ENCODE measurements around the gene PARK7.

The PARK7 gene

DNA sequence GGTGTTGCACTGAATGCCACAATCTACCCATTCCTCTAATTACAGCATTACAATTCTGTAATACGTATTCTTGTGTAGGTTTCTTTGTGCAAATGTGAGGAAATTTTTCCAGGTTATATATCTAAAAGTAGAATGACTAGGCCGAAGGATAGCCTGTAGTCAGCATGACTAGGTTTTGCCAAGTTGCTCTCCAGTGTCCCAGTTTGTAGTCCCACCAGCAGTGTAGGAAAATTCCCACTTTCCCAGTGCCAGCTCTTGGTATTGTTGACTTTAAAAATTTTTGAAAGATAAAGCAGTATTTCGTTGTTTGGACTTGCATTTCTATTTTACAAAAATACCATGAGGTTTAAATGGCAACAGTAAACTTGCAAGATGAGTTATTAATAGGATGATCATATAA, 3.0 kb downstream of the PARK7 start:
- TF ChIP-seq, protein P1, sequence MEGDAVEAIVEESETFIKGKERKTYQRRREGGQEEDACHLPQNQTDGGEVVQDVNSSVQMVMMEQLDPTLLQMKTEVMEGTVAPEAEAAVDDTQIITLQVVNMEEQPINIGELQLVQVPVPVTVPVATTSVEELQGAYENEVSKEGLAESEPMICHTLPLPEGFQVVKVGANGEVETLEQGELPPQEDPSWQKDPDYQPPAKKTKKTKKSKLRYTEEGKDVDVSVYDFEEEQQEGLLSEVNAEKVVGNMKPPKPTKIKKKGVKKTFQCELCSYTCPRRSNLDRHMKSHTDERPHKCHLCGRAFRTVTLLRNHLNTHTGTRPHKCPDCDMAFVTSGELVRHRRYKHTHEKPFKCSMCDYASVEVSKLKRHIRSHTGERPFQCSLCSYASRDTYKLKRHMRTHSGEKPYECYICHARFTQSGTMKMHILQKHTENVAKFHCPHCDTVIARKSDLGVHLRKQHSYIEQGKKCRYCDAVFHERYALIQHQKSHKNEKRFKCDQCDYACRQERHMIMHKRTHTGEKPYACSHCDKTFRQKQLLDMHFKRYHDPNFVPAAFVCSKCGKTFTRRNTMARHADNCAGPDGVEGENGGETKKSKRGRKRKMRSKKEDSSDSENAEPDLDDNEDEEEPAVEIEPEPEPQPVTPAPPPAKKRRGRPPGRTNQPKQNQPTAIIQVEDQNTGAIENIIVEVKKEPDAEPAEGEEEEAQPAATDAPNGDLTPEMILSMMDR (IDR thresholded peaks at IDR 0.05; ENCODE audit: extremely low read depth, missing control alignments) = no peak
- DNase-seq (ENCODE audit: low spot score) = no peak

DNA sequence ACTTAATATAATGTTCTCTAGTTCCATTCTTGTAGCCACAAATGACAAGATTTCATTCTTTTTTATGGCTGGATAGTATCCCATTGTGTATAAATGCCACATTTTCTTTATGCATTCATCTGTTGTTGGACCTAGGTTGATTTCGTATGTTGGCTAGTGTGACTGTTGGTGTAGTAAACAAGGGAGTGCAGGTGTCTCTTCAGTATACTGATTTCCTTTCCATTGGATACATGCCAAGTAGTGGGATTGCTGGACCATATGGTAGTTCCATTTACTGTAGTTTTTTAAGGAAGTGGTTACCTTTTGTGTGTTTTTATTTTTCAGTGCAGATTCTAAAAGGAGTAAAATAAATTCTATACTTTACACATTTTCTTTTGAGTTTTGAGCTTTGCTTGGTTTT, 5.7 kb downstream of the PARK7 start:
- TF ChIP-seq, protein P1 (IDR thresholded peaks at IDR 0.05; ENCODE audit: extremely low read depth, missing control alignments) = no peak
- no peak for DNase-seq (ENCODE audit: low spot score)

GRCh38 chr1:7967651-7968050, 6.1 kb downstream of the PARK7 start:
- TF ChIP-seq, protein P1 (IDR thresholded peaks at IDR 0.05; ENCODE audit: extremely low read depth, missing control alignments) = no peak
- DNase-seq (ENCODE audit: low spot score) = no peak

- no peak for DNase-seq (ENCODE audit: low spot score)
- TF ChIP-seq, protein P1 (IDR thresholded peaks at IDR 0.05; ENCODE audit: extremely low read depth, missing control alignments) = no peak
These were observed 8.7 kb downstream of the PARK7 start for GRCh38 chr1:7970246-7970645.

DNA sequence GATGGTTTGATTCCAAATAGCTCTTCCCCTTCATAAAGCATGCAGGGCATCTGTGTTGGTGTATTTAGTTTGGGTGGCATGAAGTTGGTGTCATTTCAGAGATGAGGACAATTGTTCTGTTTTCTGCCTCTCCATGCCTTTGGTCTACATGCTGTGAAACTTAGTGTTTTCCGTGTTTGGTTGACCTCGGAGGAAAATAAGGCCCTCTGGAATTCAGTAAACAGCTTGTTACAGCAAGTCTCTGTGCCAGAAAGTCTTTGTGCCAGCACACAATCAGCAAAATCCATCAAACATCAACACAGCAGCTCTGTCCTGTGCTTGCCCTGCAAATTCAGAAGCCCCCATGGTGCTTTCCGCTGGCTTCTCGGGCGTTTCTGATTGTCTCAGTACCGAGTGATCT, 9.5 kb downstream of the PARK7 start:
- DNase-seq (ENCODE audit: low spot score) = no peak
- TF ChIP-seq, protein P1 (IDR thresholded peaks at IDR 0.05; ENCODE audit: extremely low read depth, missing control alignments) = no peak

GRCh38 chr1:7972285-7972684, 10.8 kb downstream of the PARK7 start:
- TF ChIP-seq, protein P1 (IDR thresholded peaks at IDR 0.05; ENCODE audit: extremely low read depth, missing control alignments) = no peak
- no peak for DNase-seq (ENCODE audit: low spot score)

- TF ChIP-seq, protein P1 (IDR thresholded peaks at IDR 0.05; ENCODE audit: extremely low read depth, missing control alignments) = no peak
These were observed 11.6 kb downstream of the PARK7 start for GRCh38 chr1:7973086-7973485.

More at GRCh38 chr1:7973086-7973485, 11.6 kb downstream of the PARK7 start:
- DNase-seq (ENCODE audit: low spot score) = no peak

Data from GM20000 (cell line).